GM20000 (cell line): ENCODE results near the gene EFNA3.

Source experiments
- DNase-seq: peaks from one replicate; pipeline ENCODE4 v3.0.0; 2012; ENCODE audit warnings: low spot score
- CTCF ChIP-seq: IDR thresholded peaks from 2 replicates; pipeline ENCODE4 v1.5.1; 2012; ENCODE audit warnings: mild to moderate bottlenecking, control low read depth; ENCODE audit errors: extremely low read depth, missing control alignments

Gene EFNA3

GRCh38 chr1:155057104-155057503 is 21.5 kb upstream of the EFNA3 start:
- no peak for DNase-seq
- TF ChIP-seq CTCF: no peak

GRCh38 chr1:155057788-155058211 is 20.8 kb upstream of the EFNA3 start:
- DNase-seq: no peak
- TF ChIP-seq CTCF: no peak

- no peak for DNase-seq
- no peak for TF ChIP-seq CTCF
Measured at GRCh38 chr1:155060736-155061135, 17.9 kb upstream of the EFNA3 start.

DNA sequence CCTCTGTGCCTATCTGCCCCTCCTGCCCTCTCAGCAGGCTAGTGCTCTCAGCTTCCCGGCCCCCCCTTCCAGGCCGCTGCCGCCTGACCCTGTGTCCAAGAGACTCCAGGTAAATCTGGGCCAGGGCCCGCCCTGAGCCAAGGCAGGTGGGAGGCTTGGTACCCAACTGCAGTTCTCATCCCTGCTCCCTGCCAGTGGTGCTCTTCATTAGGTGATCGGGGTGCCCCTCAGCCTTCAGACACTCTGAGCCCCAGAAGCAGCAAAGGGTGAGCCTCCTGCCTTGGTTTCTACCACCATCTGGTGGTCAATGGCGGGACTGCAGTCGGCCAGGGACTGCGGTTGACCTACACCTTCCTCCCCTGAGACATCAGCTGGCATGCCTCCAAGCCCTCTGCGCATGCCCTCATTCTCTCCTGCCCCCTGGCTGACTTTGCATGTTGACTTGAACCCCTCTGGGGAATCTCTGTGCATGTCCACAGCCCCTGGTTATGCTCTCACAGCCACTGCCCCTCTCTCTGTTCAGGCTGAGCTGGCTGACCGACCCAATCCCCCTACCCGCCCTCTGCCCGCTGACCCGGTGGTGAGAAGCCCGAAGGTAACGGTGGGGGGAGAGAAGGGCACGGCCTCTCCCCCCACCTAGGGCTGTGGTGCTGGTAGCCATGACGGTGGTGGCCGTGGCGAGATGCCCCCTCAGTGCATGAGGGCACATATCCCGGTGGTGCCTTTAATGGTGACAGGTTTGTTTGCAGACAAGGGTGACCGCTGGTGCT is 17.1 kb upstream of the EFNA3 start:
- peak; percentile 92 for DNase-seq
- peak; percentile 99 for TF ChIP-seq CTCF

DNA sequence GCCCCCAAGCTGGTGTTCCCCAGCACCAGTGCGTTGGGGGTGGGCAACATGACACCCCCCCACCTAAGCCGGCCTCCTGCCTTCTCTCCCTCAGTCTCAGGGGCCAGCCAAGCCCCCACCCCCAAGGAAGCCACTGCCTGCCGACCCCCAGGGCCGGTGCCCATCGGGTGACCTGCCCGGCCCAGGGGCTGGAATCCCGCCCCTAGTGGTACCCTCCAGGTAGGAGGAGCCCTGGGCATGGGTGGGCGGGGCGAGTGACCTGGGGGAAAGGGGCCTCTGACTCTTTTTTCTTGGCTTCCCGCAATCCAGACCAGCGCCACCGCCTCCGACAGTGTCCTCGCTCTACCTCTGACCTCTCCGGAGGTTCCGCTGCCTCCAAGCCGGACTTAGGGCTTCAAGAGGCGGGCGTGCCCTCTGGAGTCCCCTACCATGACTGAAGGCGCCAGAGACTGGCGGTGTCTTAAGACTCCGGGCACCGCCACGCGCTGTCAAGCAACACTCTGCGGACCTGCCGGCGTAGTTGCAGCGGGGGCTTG is 16.4 kb upstream of the EFNA3 start:
- no peak for DNase-seq
- TF ChIP-seq CTCF: no peak

DNA sequence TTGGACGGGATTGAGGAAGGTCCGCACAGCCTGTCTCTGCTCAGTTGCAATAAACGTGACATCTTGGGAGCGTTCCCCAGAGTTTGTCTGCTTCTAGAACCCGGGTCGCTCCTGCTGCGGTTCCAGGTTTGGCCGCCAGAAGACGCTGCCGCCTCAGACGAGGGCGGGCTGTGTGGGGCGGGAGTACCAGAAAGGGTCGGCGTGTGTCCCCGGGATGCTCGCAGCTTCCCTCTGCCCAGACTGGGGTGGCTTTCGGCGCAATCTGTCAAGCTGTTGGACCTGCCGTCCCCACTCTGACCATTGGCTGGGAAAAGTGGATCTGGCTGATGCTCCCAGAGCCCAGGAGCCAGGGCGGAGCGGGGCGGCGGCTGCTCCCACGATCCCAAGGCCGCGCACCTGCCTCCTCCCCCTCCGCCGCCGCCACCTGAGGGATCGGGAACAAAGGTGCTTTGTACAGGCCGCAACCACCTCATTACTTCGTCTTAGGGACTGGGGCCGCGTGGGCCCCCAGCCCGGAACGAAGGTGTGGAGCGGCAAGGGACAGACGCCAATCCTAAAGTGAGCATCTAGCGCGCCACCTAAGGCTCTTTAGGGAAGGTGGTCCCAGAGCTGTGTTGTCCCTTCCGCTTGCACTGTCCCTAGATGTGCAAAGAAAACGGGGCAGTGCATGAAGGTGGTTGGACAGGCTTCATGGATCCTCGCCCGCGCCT is 15.8 kb upstream of the EFNA3 start:
- TF ChIP-seq CTCF: peak; percentile 88
- peak; percentile 88 for DNase-seq

GRCh38 chr1:155063550-155064110 is 15.0 kb upstream of the EFNA3 start, which contains the start of gene EFNA4:
EFNA4 (plus strand) TSS chr1:155063740; CDS start chr1:155063824, 84 bp downstream.
- peak; percentile 95 for DNase-seq
- TF ChIP-seq CTCF: no peak
